GM23338 (cell line): ENCODE measurements around the gene ARHGAP42. TPM values are rescaled to one million over a fixed set of nuclear protein-coding genes. Genes with fewer than 3 reads are reported as not detected.

Source experiments
- ATAC-seq: fragments of 200-7000 bp; cut with Tn5 transposase; 3 replicates; pipeline ENCODE4 v1.9.1; 2020
- DNase-seq: peaks from one replicate; pipeline ENCODE4 v3.0.0-alpha.2; 2015; ENCODE audit warnings: low spot score
- H2AFZ ChIP-seq: fragments of 200-600 bp; sonication (generic); 2 replicates; pipeline ENCODE4 v1.8.0; 2016; ENCODE audit warnings: antibody characterized with exemption, mild to moderate bottlenecking, moderate library complexity
- H3F3A ChIP-seq: fragments of 200-600 bp; sonication (generic); replicated peaks from 2 replicates; pipeline ENCODE4 v1.8.0; 2017; ENCODE audit warnings: antibody characterized with exemption, mixed run types, low read depth
- H3K27ac ChIP-seq: fragments of 200-600 bp; sonication (generic); 2 replicates; pipeline ENCODE4 v1.6.1; 2016; ENCODE audit warnings: low read depth
- H3K27me3 ChIP-seq: fragments of 200-600 bp; sonication (generic); 2 replicates; pipeline ENCODE4 v1.8.0; 2016; ENCODE audit warnings: mild to moderate bottlenecking, mixed run types, moderate library complexity; ENCODE audit not compliant: insufficient read depth
- H3K36me3 ChIP-seq: fragments of 200-600 bp; sonication (generic); 2 replicates; pipeline ENCODE4 v1.8.0; 2016; ENCODE audit warnings: mild to moderate bottlenecking; ENCODE audit not compliant: insufficient read depth
- H3K4me1 ChIP-seq: fragments of 200-600 bp; sonication (generic); 2 replicates; pipeline ENCODE4 v1.8.0; 2016; ENCODE audit warnings: mild to moderate bottlenecking, moderate library complexity; ENCODE audit not compliant: insufficient read depth
- H3K4me2 ChIP-seq: fragments of 200-600 bp; sonication (generic); 2 replicates; pipeline ENCODE4 v1.7.1; 2017; ENCODE audit warnings: mixed run types
- H3K4me3 ChIP-seq: fragments of 200-600 bp; sonication (generic); 2 replicates; pipeline ENCODE4 v1.6.1; 2016; ENCODE audit warnings: mixed run types
- H3K79me2 ChIP-seq: fragments of 200-600 bp; sonication (generic); replicated peaks from 2 replicates; pipeline ENCODE4 v1.8.0; 2017; ENCODE audit warnings: mild to moderate bottlenecking; ENCODE audit not compliant: insufficient read depth
- H3K9me2 ChIP-seq: fragments of 200-600 bp; sonication (generic); 2 replicates; pipeline ENCODE4 v1.8.0; 2017; ENCODE audit not compliant: insufficient read depth
- H4K20me1 ChIP-seq: fragments of 200-600 bp; sonication (generic); replicated peaks from 2 replicates; pipeline ENCODE4 v1.8.0; 2017; ENCODE audit warnings: mild to moderate bottlenecking; ENCODE audit not compliant: insufficient read depth
- H3K27ac Mint-ChIP-seq: 2 replicates; pipeline ENCODE4 v1.8.0; 2020; ENCODE audit warnings: inconsistent platforms, mild to moderate bottlenecking, moderate library complexity, mixed read lengths
- H3K27me3 Mint-ChIP-seq: 3 replicates; pipeline ENCODE4 v1.8.0; 2022; ENCODE audit warnings: low read depth, mild to moderate bottlenecking, moderate library complexity, mixed read lengths, inconsistent platforms; ENCODE audit not compliant: insufficient read depth, poor library complexity
- H3K36me3 Mint-ChIP-seq: 3 replicates; pipeline ENCODE4 v1.8.0; 2021; ENCODE audit warnings: low read depth, mild to moderate bottlenecking, inconsistent platforms, moderate library complexity, mixed read lengths
- H3K4me1 Mint-ChIP-seq: 3 replicates; pipeline ENCODE4 v1.8.0; 2020; ENCODE audit warnings: mild to moderate bottlenecking, inconsistent platforms, mixed read lengths
- H3K4me3 Mint-ChIP-seq: 3 replicates; pipeline ENCODE4 v1.8.0; 2021; ENCODE audit warnings: moderate library complexity, mild to moderate bottlenecking, inconsistent platforms, mixed read lengths
- H3K9me3 Mint-ChIP-seq: 3 replicates; pipeline ENCODE4 v1.8.0; 2020; ENCODE audit warnings: moderate library complexity, mild to moderate bottlenecking, inconsistent platforms, mixed read lengths
- EZH2phosphoT487 ChIP-seq: fragments of 200-600 bp; sonication (generic); IDR thresholded peaks from one replicate; pipeline ENCODE4 v1.8.1; 2018; ENCODE audit warnings: antibody characterized with exemption; ENCODE audit not compliant: unreplicated experiment
- POLR2AphosphoS5 ChIP-seq: IDR thresholded peaks from 2 replicates; pipeline ENCODE4 v1.6.1; 2016; ENCODE audit warnings: antibody characterized with exemption, low read depth
- STAT1 ChIP-seq: IDR thresholded peaks from one replicate; pipeline ENCODE4 v1.6.1; 2016; ENCODE audit warnings: antibody characterized with exemption; ENCODE audit not compliant: unreplicated experiment
- ZNF114 ChIP-seq: fragments of 250-450 bp; sonication (Bioruptor Pico); IDR thresholded peaks from 2 replicates; pipeline ENCODE4 v1.5.0; 2020; ENCODE audit warnings: mild to moderate bottlenecking, moderate library complexity
- ZNF462 ChIP-seq: fragments of 250-450 bp; sonication (Bioruptor Pico); IDR thresholded peaks from 2 replicates; pipeline ENCODE4 v1.5.0; 2020; ENCODE audit warnings: mild to moderate bottlenecking, moderate library complexity
- polyA plus RNA-seq: library from polyadenylated mRNA; unstranded; fragments of >200 nt; fragmentation: Nextera tagmentation; extraction: Ambion mirVana; gene quantifications from 2 replicates; pipeline ENCODE4 v1.2.1, GENCODE V29; 2016
- total RNA-seq: library from RNA; depleted of rRNA; stranded (reverse); fragments of >200 nt; shearing (Covaris generic); gene quantifications from 2 replicates; pipeline ENCODE4 v1.2.3, GENCODE V29; 2014

Gene ARHGAP42
- total and polyA plus RNA-seq, 2 experiments from 2014 or later: 23.7 to 35.7 TPM

GRCh38 chr11:100963375-100963774, 276.3 kb downstream of the ARHGAP42 start:
- Histone ChIP-seq H3K36me3 (no peaks in the 10 kb centered on the region), H3K9me2 (no peaks in the 10 kb centered on the region), H3K4me2 (no peak overlapping the region), H3K27ac (no peak overlapping the region), H3K27me3 (no peaks in the 10 kb centered on the region), H3K4me3 (no peak overlapping the region), H4K20me1 (no peaks in the 10 kb centered on the region), H3K79me2 (no peaks in the 10 kb centered on the region), H2AFZ (no peak overlapping the region), H3K4me1 (no peaks in the 10 kb centered on the region), H3F3A (no peaks in the 10 kb centered on the region)
- Mint-ChIP-seq H3K4me3 (no peak overlapping the region), H3K27me3 (no peaks in the 10 kb centered on the region), H3K27ac (no peak overlapping the region), H3K9me3 (no peaks in the 10 kb centered on the region), H3K36me3 (peaks cover 36% of the 10 kb centered on the region), H3K4me1 (no peaks in the 10 kb centered on the region)
- ATAC-seq (no peak), DNase-seq (no peak)
- TF ChIP-seq EZH2phosphoT487 (no peak), ZNF462 (CRISPR knock-in tag) (no peak), POLR2AphosphoS5 (no peak), ZNF114 (CRISPR knock-in tag) (no peak), STAT1 (no peak)

- no peak overlapping the region for H3K4me2 ChIP-seq
- ATAC-seq (no peak), DNase-seq (no peak)
- H3K36me3 ChIP-seq: no peaks in the 10 kb centered on the region
- H3K79me2 ChIP-seq: no peaks in the 10 kb centered on the region
- H3K27ac Mint-ChIP-seq: no peak overlapping the region
- no peak overlapping the region for H2AFZ ChIP-seq
- no peaks in the 10 kb centered on the region for H4K20me1 ChIP-seq
- H3K36me3 Mint-ChIP-seq: peaks cover 43% of the 10 kb centered on the region
- no peaks in the 10 kb centered on the region for H3K4me1 Mint-ChIP-seq
- no peaks in the 10 kb centered on the region for H3K9me2 ChIP-seq
- no peaks in the 10 kb centered on the region for H3F3A ChIP-seq
- no peak for TF ChIP-seq EZH2phosphoT487
- no peaks in the 10 kb centered on the region for H3K4me1 ChIP-seq
- no peak overlapping the region for H3K4me3 ChIP-seq
- H3K4me3 Mint-ChIP-seq: no peak overlapping the region
- peaks cover 2% of the 10 kb centered on the region; the same call in 2 of the 3 replicates for H3K9me3 Mint-ChIP-seq
- H3K27me3 Mint-ChIP-seq: no peaks in the 10 kb centered on the region
- no peaks in the 10 kb centered on the region for H3K27me3 ChIP-seq
- H3K27ac ChIP-seq: no peak overlapping the region
Measured at GRCh38 chr11:100964435-100964834, 277.3 kb downstream of the ARHGAP42 start.
